Uterus (tissue), 4 donors: Measurements from ENCODE around the gene GYPC. TPM values are rescaled to one million over a fixed set of nuclear protein-coding genes. Genes with fewer than 3 reads are reported as not detected.
"Not testable (repeated sequence)": the region's sequence is repeated elsewhere in the genome, so short reads cannot be mapped to it uniquely, and the experiment has no call there.

ENCODE experiments used
- DNase-seq, 2 donors: peaks; one replicate each; pipeline ENCODE4 v3.0.0-alpha.2; 2019 to 2020
- H3K27ac ChIP-seq, 2 donors: fragments of 200-600 bp; sonication (generic); 1 replicate in 1 of 2; 2 replicates in 1 of 2; pipeline ENCODE4 v1.5.1; 2016 to 2018
- H3K27me3 ChIP-seq, 2 donors: fragments of 200-600 bp; sonication (generic); one replicate each; pipeline ENCODE4 v1.5.1; 2018 to 2019; ENCODE audit warnings: control low read depth in 1 of 2
- H3K36me3 ChIP-seq, 2 donors: fragments of 200-600 bp; sonication (generic); one replicate each; pipeline ENCODE4 v1.5.1; 2019; ENCODE audit warnings: control low read depth in 1 of 2
- H3K4me1 ChIP-seq, 2 donors: fragments of 200-600 bp; sonication (generic); one replicate each; pipeline ENCODE4 v1.5.1; 2018 to 2019; ENCODE audit warnings: control low read depth in 1 of 2
- H3K4me3 ChIP-seq, 2 donors: fragments of 200-600 bp; sonication (generic); 1 replicate in 1 of 2; 2 replicates in 1 of 2; pipeline ENCODE4 v1.5.1; 2018 to 2019; ENCODE audit warnings: mild to moderate bottlenecking in 1 of 2
- H3K9me3 ChIP-seq, 2 donors: fragments of 200-600 bp; sonication (generic); one replicate each; pipeline ENCODE4 v1.5.1; 2019; ENCODE audit warnings: control low read depth in 1 of 2
- POLR2A ChIP-seq, 2 donors: fragments of 450-650 bp; IDR thresholded peaks; one replicate each; pipeline ENCODE4 v1.6.1; 2016; ENCODE audit warnings: antibody characterized with exemption in 2 of 2, mild to moderate bottlenecking in 1 of 2, moderate library complexity in 1 of 2
- intact Hi-C: fragments of 100-400 bp; cut with DNase I; formaldehyde crosslinking; loops from one replicate; pipeline ENCODE4 v1.15.1; 2023; ENCODE audit warnings: low total_unique reads
- total RNA-seq, 4 donors: library from RNA; depleted of rRNA in 3 of 4; stranded (reverse); fragments of >200 nt in 3 of 4; gene quantifications; one replicate each; pipeline versions ENCODE4 v1.1.0 to v1.2.4, GENCODE V29; 2014 to 2023
- TF ChIP-seq, protein P1 (sequence below), 4 experiments: fragments of 200-600 bp in 2 of 4; fragments of 450-650 bp in 2 of 4; sonication (generic) in 2 of 4; IDR thresholded peaks; one replicate each; pipeline ENCODE4 v1.5.1; 2016 to 2019; ENCODE audit warnings: antibody characterized with exemption in 4 of 4, mild to moderate bottlenecking in 2 of 4, moderate library complexity in 1 of 4
- donor health status: DM: yes; HTN: yes; CAD: no.

Gene GYPC
- total RNA-seq, 4 donors from 2014 or later, result 35.1 to 75.0 (median 57.8) TPM

- no peaks in the 10 kb centered on the region for H3K9me3 ChIP-seq
- no peak for DNase-seq
- H3K4me1 ChIP-seq, result no peaks in the 10 kb centered on the region
- H3K36me3 ChIP-seq, result no peaks in the 10 kb centered on the region
- H3K4me3 ChIP-seq, result no peak overlapping the region
- no peak for TF ChIP-seq POLR2A (IDR thresholded peaks at IDR 0.05)
- TF ChIP-seq, protein P1, sequence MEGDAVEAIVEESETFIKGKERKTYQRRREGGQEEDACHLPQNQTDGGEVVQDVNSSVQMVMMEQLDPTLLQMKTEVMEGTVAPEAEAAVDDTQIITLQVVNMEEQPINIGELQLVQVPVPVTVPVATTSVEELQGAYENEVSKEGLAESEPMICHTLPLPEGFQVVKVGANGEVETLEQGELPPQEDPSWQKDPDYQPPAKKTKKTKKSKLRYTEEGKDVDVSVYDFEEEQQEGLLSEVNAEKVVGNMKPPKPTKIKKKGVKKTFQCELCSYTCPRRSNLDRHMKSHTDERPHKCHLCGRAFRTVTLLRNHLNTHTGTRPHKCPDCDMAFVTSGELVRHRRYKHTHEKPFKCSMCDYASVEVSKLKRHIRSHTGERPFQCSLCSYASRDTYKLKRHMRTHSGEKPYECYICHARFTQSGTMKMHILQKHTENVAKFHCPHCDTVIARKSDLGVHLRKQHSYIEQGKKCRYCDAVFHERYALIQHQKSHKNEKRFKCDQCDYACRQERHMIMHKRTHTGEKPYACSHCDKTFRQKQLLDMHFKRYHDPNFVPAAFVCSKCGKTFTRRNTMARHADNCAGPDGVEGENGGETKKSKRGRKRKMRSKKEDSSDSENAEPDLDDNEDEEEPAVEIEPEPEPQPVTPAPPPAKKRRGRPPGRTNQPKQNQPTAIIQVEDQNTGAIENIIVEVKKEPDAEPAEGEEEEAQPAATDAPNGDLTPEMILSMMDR (IDR thresholded peaks at IDR 0.05), result no peak
- H3K27me3 ChIP-seq, result no peaks in the 10 kb centered on the region
- H3K27ac ChIP-seq, result no peak overlapping the region
- intact Hi-C loops, result no loop called here
Measured at GRCh38 chr2:126644630-126645191, 11.2 kb upstream of the GYPC start.

- intact Hi-C loops, result no loop called here
- H3K27me3 ChIP-seq, result no peaks in the 10 kb centered on the region
- no peak overlapping the region for H3K4me3 ChIP-seq
Measured at GRCh38 chr2:126645211-126645618, 10.7 kb upstream of the GYPC start.

GRCh38 chr2:126646026-126646425 is 9.9 kb upstream of the GYPC start:
- no peak overlapping the region for H3K27ac ChIP-seq
- H3K27me3 ChIP-seq, result no peaks in the 10 kb centered on the region
- DNase-seq, result no peak
- intact Hi-C loops, result no loop called here
- no peaks in the 10 kb centered on the region for H3K36me3 ChIP-seq
- no peak for TF ChIP-seq POLR2A (IDR thresholded peaks at IDR 0.05)
- no peak overlapping the region for H3K4me3 ChIP-seq
- no peaks in the 10 kb centered on the region for H3K4me1 ChIP-seq
- H3K9me3 ChIP-seq, result no peaks in the 10 kb centered on the region

More at GRCh38 chr2:126645211-126645618, 10.7 kb upstream of the GYPC start:
- H3K4me1 ChIP-seq, result no peaks in the 10 kb centered on the region
- H3K9me3 ChIP-seq, result no peaks in the 10 kb centered on the region
- no peak overlapping the region for H3K27ac ChIP-seq
- DNase-seq, result no peak
- H3K36me3 ChIP-seq, result no peaks in the 10 kb centered on the region
- TF ChIP-seq, protein P1 (IDR thresholded peaks at IDR 0.05), result no peak
- no peak for TF ChIP-seq POLR2A (IDR thresholded peaks at IDR 0.05)

DNA sequence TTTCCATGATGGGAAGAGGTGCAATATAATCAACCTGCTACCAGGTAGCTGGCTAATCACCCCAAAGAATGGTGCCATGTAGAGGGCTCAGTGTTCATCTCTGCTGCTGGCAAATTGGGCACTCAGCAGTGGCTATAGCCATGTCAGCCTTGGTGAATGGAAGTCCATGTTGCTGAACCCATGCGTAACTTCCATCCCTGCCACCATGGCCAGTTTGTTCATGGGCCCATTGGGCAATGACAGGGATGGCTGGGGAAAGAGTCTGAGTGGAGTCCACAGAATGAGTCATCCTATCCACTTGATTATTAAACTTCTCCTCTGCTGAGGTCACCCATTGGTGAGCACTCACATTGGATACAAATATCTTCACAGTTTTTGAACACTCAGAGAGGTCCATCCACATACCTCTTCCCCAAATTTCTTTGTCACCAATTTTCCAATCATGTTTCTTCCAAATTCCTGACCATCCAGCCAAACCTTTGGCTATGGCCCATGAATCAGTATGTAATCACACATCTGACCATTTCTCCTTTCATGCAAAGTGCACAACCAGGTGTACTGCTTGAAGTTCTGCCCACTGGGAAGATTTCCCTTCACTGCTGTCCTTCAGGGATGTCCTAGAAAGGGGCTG is 8.1 kb upstream of the GYPC start:
- DNase-seq, result not testable (repeated sequence)

GRCh38 chr2:126648345-126648786 is 7.6 kb upstream of the GYPC start:
- H3K36me3 ChIP-seq, H3K4me3 ChIP-seq, H3K27me3 ChIP-seq, DNase-seq, H3K27ac ChIP-seq, H3K9me3 ChIP-seq, intact Hi-C loops, H3K4me1 ChIP-seq: not testable (repeated sequence)

More for the DNA sequence above, 8.1 kb upstream of the GYPC start:
- H3K9me3 ChIP-seq, intact Hi-C loops, H3K27me3 ChIP-seq, H3K4me1 ChIP-seq, H3K4me3 ChIP-seq, H3K36me3 ChIP-seq, H3K27ac ChIP-seq: not testable (repeated sequence)

DNA sequence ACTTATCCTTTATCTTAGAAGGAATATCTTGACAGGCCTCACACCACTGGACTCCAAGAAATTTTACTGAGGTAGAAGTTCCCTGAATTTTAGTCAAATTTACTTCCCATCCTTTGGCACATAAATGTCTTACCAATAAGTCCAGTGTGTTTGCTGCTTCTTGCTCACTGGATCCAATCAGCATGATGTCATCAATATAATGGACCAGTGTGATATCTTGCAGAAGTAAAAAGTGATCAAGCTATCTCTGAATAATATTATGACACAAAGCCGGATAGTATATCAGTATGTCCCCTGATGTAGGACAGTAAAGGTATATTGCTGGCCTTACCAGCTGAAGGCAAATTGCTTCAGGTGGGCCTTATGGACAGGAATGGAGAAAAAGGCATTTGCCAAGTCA is 6.9 kb upstream of the GYPC start:
- intact Hi-C loops, result no loop called here
- TF ChIP-seq POLR2A (IDR thresholded peaks at IDR 0.05), result no peak
- TF ChIP-seq, protein P1 (IDR thresholded peaks at IDR 0.05), result no peak
- Histone ChIP-seq H3K9me3 (no peaks in the 10 kb centered on the region), H3K27me3 (no peaks in the 10 kb centered on the region), H3K4me1 (no peaks in the 10 kb centered on the region), H3K36me3 (no peaks in the 10 kb centered on the region), H3K4me3 (no peak overlapping the region), H3K27ac (no peak overlapping the region)
- no peak for DNase-seq
